Ishikawa (cell line): ENCODE results near the gene PDZRN3.

Experiments
- CEBPB ChIP-seq: IDR thresholded peaks from 2 replicates; pipeline ENCODE4 v1.6.1; 2012
- EGR1 ChIP-seq: IDR thresholded peaks from 2 replicates; pipeline ENCODE4 v1.6.1; 2012
- EP300 ChIP-seq: IDR thresholded peaks from 2 replicates; pipeline ENCODE4 v1.6.1; 2012; ENCODE audit warnings: borderline replicate concordance
- FOXM1 ChIP-seq: IDR thresholded peaks from 2 replicates; pipeline ENCODE4 v1.6.1; 2012; ENCODE audit warnings: low read depth, borderline replicate concordance
- NFIC ChIP-seq: IDR thresholded peaks from 2 replicates; pipeline ENCODE4 v1.6.1; 2012
- RAD21 ChIP-seq: IDR thresholded peaks from 2 replicates; pipeline ENCODE4 v1.6.1; 2012; ENCODE audit warnings: low read depth
- TAF1 ChIP-seq: IDR thresholded peaks from 2 replicates; pipeline ENCODE4 v1.6.1; 2012; ENCODE audit warnings: low read depth, mild to moderate bottlenecking
- TCF12 ChIP-seq: IDR thresholded peaks from 2 replicates; pipeline ENCODE4 v1.6.1; 2012; ENCODE audit warnings: low read depth
- TEAD4 ChIP-seq: IDR thresholded peaks from 2 replicates; pipeline ENCODE4 v1.6.1; 2012
- YY1 ChIP-seq: IDR thresholded peaks from 2 replicates; pipeline ENCODE4 v1.6.1; 2012; ENCODE audit warnings: low read depth
- ZBTB7A ChIP-seq: IDR thresholded peaks from 2 replicates; pipeline ENCODE4 v1.6.1; 2012; ENCODE audit warnings: low read depth
- TF ChIP-seq, protein P1 (sequence below): IDR thresholded peaks from 2 replicates; pipeline ENCODE4 v1.6.1; 2012
- TF ChIP-seq, protein P2 (sequence below): IDR thresholded peaks from 2 replicates; pipeline ENCODE4 v1.6.1; 2012; ENCODE audit warnings: low read depth, mild to moderate bottlenecking

DNA sequence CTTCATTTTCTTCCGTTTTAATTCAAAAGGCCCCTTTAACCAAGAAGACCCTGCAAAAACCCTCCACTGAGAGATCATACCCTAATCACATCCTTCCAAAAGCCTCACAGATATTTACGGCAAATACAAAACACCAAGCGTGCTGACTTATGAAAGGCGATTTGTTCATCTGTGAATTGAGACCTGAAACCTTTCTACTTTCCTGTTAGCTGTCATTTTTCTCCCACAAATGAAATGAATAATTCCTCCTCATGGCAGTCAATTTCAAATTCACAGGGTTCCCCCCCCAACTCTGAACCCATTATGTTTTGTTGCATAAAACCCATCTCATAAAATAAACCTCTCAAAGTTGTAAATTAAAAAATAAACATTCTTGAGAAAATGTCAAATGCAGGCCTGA, 149.6 kb downstream of the PDZRN3 start:
- no peak for TF ChIP-seq TCF12
- TF ChIP-seq, protein P1, sequence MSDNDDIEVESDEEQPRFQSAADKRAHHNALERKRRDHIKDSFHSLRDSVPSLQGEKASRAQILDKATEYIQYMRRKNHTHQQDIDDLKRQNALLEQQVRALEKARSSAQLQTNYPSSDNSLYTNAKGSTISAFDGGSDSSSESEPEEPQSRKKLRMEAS = no peak
- TF ChIP-seq EP300 = no peak
- TF ChIP-seq RAD21 = no peak
- TF ChIP-seq TAF1 = no peak
- TF ChIP-seq, protein P2, sequence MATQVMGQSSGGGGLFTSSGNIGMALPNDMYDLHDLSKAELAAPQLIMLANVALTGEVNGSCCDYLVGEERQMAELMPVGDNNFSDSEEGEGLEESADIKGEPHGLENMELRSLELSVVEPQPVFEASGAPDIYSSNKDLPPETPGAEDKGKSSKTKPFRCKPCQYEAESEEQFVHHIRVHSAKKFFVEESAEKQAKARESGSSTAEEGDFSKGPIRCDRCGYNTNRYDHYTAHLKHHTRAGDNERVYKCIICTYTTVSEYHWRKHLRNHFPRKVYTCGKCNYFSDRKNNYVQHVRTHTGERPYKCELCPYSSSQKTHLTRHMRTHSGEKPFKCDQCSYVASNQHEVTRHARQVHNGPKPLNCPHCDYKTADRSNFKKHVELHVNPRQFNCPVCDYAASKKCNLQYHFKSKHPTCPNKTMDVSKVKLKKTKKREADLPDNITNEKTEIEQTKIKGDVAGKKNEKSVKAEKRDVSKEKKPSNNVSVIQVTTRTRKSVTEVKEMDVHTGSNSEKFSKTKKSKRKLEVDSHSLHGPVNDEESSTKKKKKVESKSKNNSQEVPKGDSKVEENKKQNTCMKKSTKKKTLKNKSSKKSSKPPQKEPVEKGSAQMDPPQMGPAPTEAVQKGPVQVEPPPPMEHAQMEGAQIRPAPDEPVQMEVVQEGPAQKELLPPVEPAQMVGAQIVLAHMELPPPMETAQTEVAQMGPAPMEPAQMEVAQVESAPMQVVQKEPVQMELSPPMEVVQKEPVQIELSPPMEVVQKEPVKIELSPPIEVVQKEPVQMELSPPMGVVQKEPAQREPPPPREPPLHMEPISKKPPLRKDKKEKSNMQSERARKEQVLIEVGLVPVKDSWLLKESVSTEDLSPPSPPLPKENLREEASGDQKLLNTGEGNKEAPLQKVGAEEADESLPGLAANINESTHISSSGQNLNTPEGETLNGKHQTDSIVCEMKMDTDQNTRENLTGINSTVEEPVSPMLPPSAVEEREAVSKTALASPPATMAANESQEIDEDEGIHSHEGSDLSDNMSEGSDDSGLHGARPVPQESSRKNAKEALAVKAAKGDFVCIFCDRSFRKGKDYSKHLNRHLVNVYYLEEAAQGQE = no peak
- TF ChIP-seq CEBPB = no peak
- no peak for TF ChIP-seq FOXM1
- TF ChIP-seq ZBTB7A = no peak
- TF ChIP-seq EGR1 = no peak
- no peak for TF ChIP-seq YY1
- TF ChIP-seq TEAD4 = no peak
- no peak for TF ChIP-seq NFIC
